Neural cell (in vitro differentiated cells): ENCODE data around the gene NRG3. TPM values are rescaled to one million over a fixed set of nuclear protein-coding genes. Genes with fewer than 3 reads are reported as not detected.

Experiments
- H2AFZ ChIP-seq: fragments of 200-600, 300-800 bp; sonication (generic), shearing (Covaris generic); 2 replicates; pipeline ENCODE4 v1.6.0; 2014; ENCODE audit warnings: low read depth, mild to moderate bottlenecking, antibody characterized with exemption, low read length, moderate library complexity
- H3F3A ChIP-seq: fragments of 200-600 bp; shearing (Covaris generic); 2 replicates; pipeline ENCODE4 v1.6.1; 2016; ENCODE audit warnings: mild to moderate bottlenecking, moderate library complexity, mixed read lengths, antibody characterized with exemption, low read length; ENCODE audit not compliant: insufficient read depth, poor library complexity, severe bottlenecking
- H3K27ac ChIP-seq: fragments of 200-600, 300-800 bp; sonication (generic), shearing (Covaris generic); 2 replicates; pipeline ENCODE4 v1.5.1; 2014; ENCODE audit warnings: mild to moderate bottlenecking, low read length, moderate library complexity
- H3K27me3 ChIP-seq: fragments of 300-800, 200-600 bp; sonication (generic), shearing (Covaris generic); 2 replicates; pipeline ENCODE4 v1.6.0; 2014; ENCODE audit warnings: mild to moderate bottlenecking, low read depth, low read length, moderate library complexity; ENCODE audit not compliant: insufficient read depth
- H3K36me3 ChIP-seq: fragments of 300-800, 200-600 bp; sonication (generic), shearing (Covaris generic); 2 replicates; pipeline ENCODE4 v1.5.1; 2014; ENCODE audit warnings: mild to moderate bottlenecking, antibody characterized with exemption, low read length, moderate library complexity; ENCODE audit not compliant: insufficient read depth
- H3K4me2 ChIP-seq: fragments of 300-800, 200-600 bp; sonication (generic), shearing (Covaris generic); 2 replicates; pipeline ENCODE4 v1.6.0; 2014; ENCODE audit warnings: mild to moderate bottlenecking, low read length
- H3K4me3 ChIP-seq: fragments of 300-800, 200-600 bp; sonication (generic), shearing (Covaris generic); 2 replicates; pipeline ENCODE4 v1.5.1; 2014; ENCODE audit warnings: mild to moderate bottlenecking, low read length, moderate library complexity
- H3K79me2 ChIP-seq: fragments of 200-600 bp; shearing (Covaris generic); replicated peaks from 2 replicates; pipeline ENCODE4 v1.6.0; 2014; ENCODE audit warnings: mild to moderate bottlenecking, low read length, moderate library complexity; ENCODE audit not compliant: insufficient read depth
- H3K9ac ChIP-seq: fragments of 300-800, 200-600 bp; sonication (generic), shearing (Covaris generic); 2 replicates; pipeline ENCODE4 v1.6.1; 2016; ENCODE audit warnings: mild to moderate bottlenecking, low read length, mixed read lengths
- H3K9me2 ChIP-seq: fragments of 200-600 bp; shearing (Covaris generic); 2 replicates; pipeline ENCODE4 v1.6.1; 2016; ENCODE audit warnings: mild to moderate bottlenecking, low read length, mixed read lengths; ENCODE audit not compliant: insufficient read depth
- H3K9me3 ChIP-seq: fragments of 200-600, 300-800 bp; sonication (generic), shearing (Covaris generic); 2 replicates; pipeline ENCODE4 v1.6.1; 2016; ENCODE audit warnings: mild to moderate bottlenecking, mixed run types, low read length, moderate library complexity, mixed read lengths
- H4K20me1 ChIP-seq: fragments of 200-600 bp; shearing (Covaris generic); 2 replicates; pipeline ENCODE4 v1.6.1; 2016; ENCODE audit warnings: mild to moderate bottlenecking, mixed run types; ENCODE audit not compliant: insufficient read depth
- EP300 ChIP-seq: fragments of 450-650 bp; conservative IDR thresholded peaks from 2 replicates; pipeline ENCODE4 v1.6.1; 2014; ENCODE audit warnings: antibody characterized with exemption, mild to moderate bottlenecking, moderate library complexity; ENCODE audit not compliant: poor library complexity, severe bottlenecking
- EZH2 ChIP-seq: fragments of 200-600, 300-800 bp; shearing (Covaris generic), sonication (generic); IDR thresholded peaks from 2 replicates; pipeline ENCODE4 v1.6.1; 2014; ENCODE audit warnings: antibody characterized with exemption, low read length, borderline replicate concordance, mild to moderate bottlenecking; ENCODE audit not compliant: insufficient read depth, poor library complexity, severe bottlenecking
- MXI1 ChIP-seq: fragments of 450-650 bp; conservative IDR thresholded peaks from 2 replicates; pipeline ENCODE4 v1.6.1; 2014; ENCODE audit warnings: antibody characterized with exemption, mild to moderate bottlenecking; ENCODE audit not compliant: poor library complexity, severe bottlenecking
- POLR2AphosphoS5 ChIP-seq: IDR thresholded peaks from 2 replicates; pipeline ENCODE4 v1.6.1; 2012
- RAD21 ChIP-seq: fragments of 450-650 bp; conservative IDR thresholded peaks from 2 replicates; pipeline ENCODE4 v1.6.1; 2014; ENCODE audit warnings: antibody characterized with exemption, mild to moderate bottlenecking, moderate library complexity
- REST ChIP-seq: IDR thresholded peaks from 2 replicates; pipeline ENCODE4 v1.6.1; 2012; ENCODE audit warnings: borderline replicate concordance
- SMC3 ChIP-seq: fragments of 450-650 bp; conservative IDR thresholded peaks from 2 replicates; pipeline ENCODE4 v1.6.1; 2014; ENCODE audit warnings: antibody characterized with exemption, mild to moderate bottlenecking, moderate library complexity; ENCODE audit not compliant: poor library complexity
- TAF1 ChIP-seq: IDR thresholded peaks from 2 replicates; pipeline ENCODE4 v1.6.1; 2012; ENCODE audit warnings: low read depth
- polyA plus RNA-seq: library from polyadenylated mRNA; depleted of rRNA; stranded (reverse); fragments of >200 nt; gene quantifications from 2 replicates; pipeline ENCODE4 v1.2.3, GENCODE V29; 2014
- TF ChIP-seq, protein P1 (sequence below): fragments of 450-650 bp; IDR thresholded peaks from 2 replicates; pipeline ENCODE4 v1.5.1; 2014; ENCODE audit warnings: antibody characterized with exemption, mild to moderate bottlenecking, moderate library complexity; ENCODE audit not compliant: poor library complexity, severe bottlenecking

Gene NRG3
- polyA plus RNA-seq, 1 donor from 2014 or later, result 14.0 TPM

DNA sequence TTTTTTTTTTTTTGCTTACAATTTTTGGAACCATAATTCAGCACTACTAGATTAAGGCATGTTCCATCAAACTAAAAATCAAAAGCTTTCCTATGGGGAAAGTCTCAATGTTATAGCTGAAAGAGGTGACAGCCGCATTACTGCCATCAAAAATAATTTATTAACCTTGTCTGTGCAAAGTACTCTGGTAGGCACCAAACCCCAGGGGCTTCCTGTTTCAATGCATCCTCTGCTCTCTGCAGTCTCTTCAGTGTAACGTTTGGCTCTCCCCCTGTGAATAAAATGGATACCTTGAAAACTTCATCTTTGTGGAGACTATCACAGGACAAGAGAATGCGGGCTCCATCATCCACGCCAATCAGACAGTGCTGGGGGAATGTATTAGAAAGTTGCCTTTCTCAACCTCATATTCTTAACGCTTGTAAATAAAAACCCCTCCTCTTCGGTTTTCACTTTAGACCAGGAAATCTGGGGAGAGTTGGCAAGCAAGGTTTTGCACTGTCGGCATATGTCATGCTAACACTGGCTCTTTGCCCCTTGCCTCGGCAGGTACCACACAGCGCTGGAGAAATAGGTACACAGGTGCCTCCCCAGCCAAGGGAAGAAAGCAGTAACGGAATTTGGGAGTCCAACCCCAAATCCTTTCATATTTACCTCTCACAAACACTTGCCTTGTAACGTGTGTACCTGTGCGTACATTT, 1.6 kb upstream of the NRG3 start:
- Histone ChIP-seq H4K20me1 (no peaks in the 10 kb centered on the region), H3K4me2 (peak overlapping the region; percentile 87), H3K79me2 (peaks cover 16% of the 10 kb centered on the region), H3K27me3 (peaks cover 6% of the 10 kb centered on the region), H3F3A (no peaks in the 10 kb centered on the region), H3K9me3 (no peaks in the 10 kb centered on the region), H3K27ac (no peak overlapping the region), H3K9ac (peak overlapping the region; percentile 74), H3K9me2 (no peaks in the 10 kb centered on the region), H3K36me3 (no peaks in the 10 kb centered on the region), H3K4me3 (peak overlapping the region; percentile 82), H2AFZ (no peak overlapping the region)
- TF ChIP-seq RAD21 (no peak), REST (no peak), MXI1 (no peak), POLR2AphosphoS5 (no peak), EZH2 (no peak), SMC3 (no peak), TAF1 (no peak), EP300 (no peak)
- TF ChIP-seq, protein P1, sequence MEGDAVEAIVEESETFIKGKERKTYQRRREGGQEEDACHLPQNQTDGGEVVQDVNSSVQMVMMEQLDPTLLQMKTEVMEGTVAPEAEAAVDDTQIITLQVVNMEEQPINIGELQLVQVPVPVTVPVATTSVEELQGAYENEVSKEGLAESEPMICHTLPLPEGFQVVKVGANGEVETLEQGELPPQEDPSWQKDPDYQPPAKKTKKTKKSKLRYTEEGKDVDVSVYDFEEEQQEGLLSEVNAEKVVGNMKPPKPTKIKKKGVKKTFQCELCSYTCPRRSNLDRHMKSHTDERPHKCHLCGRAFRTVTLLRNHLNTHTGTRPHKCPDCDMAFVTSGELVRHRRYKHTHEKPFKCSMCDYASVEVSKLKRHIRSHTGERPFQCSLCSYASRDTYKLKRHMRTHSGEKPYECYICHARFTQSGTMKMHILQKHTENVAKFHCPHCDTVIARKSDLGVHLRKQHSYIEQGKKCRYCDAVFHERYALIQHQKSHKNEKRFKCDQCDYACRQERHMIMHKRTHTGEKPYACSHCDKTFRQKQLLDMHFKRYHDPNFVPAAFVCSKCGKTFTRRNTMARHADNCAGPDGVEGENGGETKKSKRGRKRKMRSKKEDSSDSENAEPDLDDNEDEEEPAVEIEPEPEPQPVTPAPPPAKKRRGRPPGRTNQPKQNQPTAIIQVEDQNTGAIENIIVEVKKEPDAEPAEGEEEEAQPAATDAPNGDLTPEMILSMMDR, result no peak

- no peaks in the 10 kb centered on the region for H3K9me2 ChIP-seq
- peak overlapping the region; percentile 87 for H3K4me2 ChIP-seq
- H3K27me3 ChIP-seq, result peaks cover 6% of the 10 kb centered on the region
- H3K9me3 ChIP-seq, result no peaks in the 10 kb centered on the region
- peak overlapping the region; percentile 69 for H3K27ac ChIP-seq
- H3K4me3 ChIP-seq, result peak overlapping the region; percentile 82
- H3F3A ChIP-seq, result no peaks in the 10 kb centered on the region
- H4K20me1 ChIP-seq, result no peaks in the 10 kb centered on the region
- H3K9ac ChIP-seq, result peak overlapping the region; percentile 74
- H3K36me3 ChIP-seq, result no peaks in the 10 kb centered on the region
- H2AFZ ChIP-seq, result peak overlapping the region; percentile 38
- H3K79me2 ChIP-seq, result peaks cover 24% of the 10 kb centered on the region
- TF ChIP-seq TAF1 (no peak), POLR2AphosphoS5 (peak; percentile 9), MXI1 (no peak), SMC3 (peak; percentile 60), REST (peak; percentile 63), EP300 (peak; percentile 23), RAD21 (peak; percentile 64)
- TF ChIP-seq, protein P1, result peak; percentile 67
These were observed 820 bp upstream of the NRG3 start for GRCh38 chr10:81873932-81874816.
